Transverse colon (tissue), 4 donors: ENCODE data around the gene KRT78.

ENCODE experiments used
- CTCF ChIP-seq, 5 experiments: fragments of 200-600 bp in 3 of 5; fragments of 450-650 bp in 2 of 5; sonication (generic) in 3 of 5; IDR thresholded peaks; 1 replicate in 2 of 5; 2 replicates in 3 of 5; pipeline ENCODE4 v1.5.1; 2016 to 2017; ENCODE audit warnings: antibody characterized with exemption in 5 of 5, inconsistent platforms in 3 of 5, mild to moderate bottlenecking in 2 of 5, moderate library complexity in 1 of 5
- EP300 ChIP-seq: sonication (generic); formaldehyde crosslinking; IDR thresholded peaks from one replicate; pipeline ENCODE4 v1.6.1; 2017; ENCODE audit warnings: antibody characterized with exemption, low read depth
- POLR2A ChIP-seq: fragments of 450-650 bp; IDR thresholded peaks from one replicate; pipeline ENCODE4 v1.6.1; 2016; ENCODE audit warnings: antibody characterized with exemption, mild to moderate bottlenecking, moderate library complexity
- POLR2AphosphoS5 ChIP-seq, 3 donors: sonication (generic); formaldehyde crosslinking; IDR thresholded peaks; one replicate each; pipeline ENCODE4 v1.6.1; 2016; ENCODE audit warnings: antibody characterized with exemption in 3 of 3

DNA sequence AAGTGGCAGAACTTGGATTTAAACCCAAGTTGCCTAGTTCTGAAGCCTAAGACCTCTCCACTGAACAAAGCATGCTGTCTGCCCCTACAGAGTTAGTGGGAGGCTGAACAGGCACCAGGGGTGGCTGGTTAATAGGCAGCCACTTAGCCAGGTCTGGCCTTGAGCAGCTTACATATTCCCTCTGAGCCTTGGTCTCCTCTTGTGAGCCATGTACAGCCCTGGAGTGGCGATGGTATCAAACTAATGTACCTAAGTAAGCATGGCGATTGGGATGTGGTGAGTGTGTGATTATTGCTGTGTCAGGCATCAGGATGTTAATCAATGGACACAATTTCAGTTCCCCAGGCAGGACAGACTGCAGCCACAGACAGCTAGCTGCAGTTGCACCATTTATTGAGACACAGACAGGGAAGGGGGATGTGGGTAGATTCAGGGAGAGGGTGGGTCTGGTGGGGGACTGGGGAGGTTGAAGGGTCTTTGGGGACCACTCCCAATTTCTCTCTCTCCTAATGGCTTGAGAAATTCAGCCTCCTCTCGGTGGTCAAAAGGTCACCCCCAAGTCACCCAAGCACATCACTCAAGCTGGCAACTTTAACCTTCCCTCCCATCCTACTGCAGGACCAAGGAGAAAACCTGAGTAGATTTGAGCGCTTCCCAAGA, 27.6 kb downstream of the KRT78 start:
- TF ChIP-seq CTCF (IDR thresholded peaks at IDR 0.05), result no peak
- no peak for TF ChIP-seq POLR2AphosphoS5 (IDR thresholded peaks at IDR 0.05)
- TF ChIP-seq POLR2A, result no peak
- no peak for TF ChIP-seq EP300
